ENCODE measurements around the gene PAK1IP1. TPM values are rescaled to one million over a fixed set of nuclear protein-coding genes. Genes with fewer than 3 reads are reported as not detected.

The PAK1IP1 gene
- total and polyA plus RNA-seq, 10 of the 15 experiments (the other 5 are each of a cell fraction or from before 2014, with no cell fraction given): 26.0 to 98.5 (median 47.8) TPM

DNA sequence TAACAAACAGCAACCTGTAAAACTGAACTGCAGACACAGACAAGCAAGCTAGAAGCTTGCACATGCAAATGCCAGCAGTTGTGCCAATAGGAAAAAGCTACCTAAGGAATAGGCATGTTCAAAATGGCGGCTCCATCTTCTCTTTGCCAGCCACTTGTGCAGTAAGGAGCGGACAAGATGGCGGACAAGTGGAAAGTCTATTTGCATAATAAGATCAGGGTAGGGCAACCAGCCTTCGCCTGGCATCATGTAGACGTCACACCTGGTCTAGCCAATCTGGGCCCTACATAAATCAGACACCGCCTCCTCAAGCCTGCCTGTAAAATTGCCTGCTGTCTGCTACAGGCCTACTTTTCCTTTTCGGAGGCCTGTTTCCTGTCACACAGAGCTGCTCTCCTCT, 18.4 kb upstream of the PAK1IP1 start (continued):
- TF ChIP-seq SMARCA5 (IDR thresholded peaks at IDR 0.05) (no peak), CBFB (IDR thresholded peaks at IDR 0.05; ENCODE audit: low read depth) (no peak), ZNF274 (IDR thresholded peaks at IDR 0.05; ENCODE audit: insufficient read depth, insufficient read length) (no peak)

DNA sequence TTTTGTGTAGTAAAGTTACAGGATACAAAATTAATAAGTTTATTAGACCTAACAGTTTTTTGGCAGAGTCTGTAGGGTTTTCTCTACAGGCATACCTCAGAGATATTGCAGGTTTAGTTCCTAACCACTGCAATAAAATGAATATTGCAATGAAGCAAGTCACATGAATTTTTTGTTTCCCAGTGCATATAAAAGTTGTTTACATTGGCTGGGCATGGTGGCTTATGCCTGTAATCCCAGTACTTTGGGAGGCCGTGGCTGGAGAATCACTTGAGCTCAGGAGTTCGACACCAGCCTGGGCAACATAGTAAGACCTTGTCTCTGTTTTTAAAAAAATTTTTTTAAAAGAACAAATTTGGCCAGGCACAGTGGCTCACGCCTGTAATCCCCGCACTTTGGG, 16.3 kb upstream of the PAK1IP1 start:
- H3K9me3 ChIP-seq (replicated peaks; ENCODE audit: control insufficient read depth, insufficient read depth, low read length): no peaks in the 10 kb centered on the region
- in situ Hi-C loops (cut with MboI): no loop called here
- RAD21 ChIA-PET (ENCODE audit: unreplicated experiment): no interaction called here
- H2AFZ ChIP-seq (ENCODE audit: control insufficient read depth, low read depth, low read length): no peak overlapping the region
- H3K4me3 ChIP-seq: no peak overlapping the region
- intact Hi-C loops (cut with micrococcal nuclease; ENCODE audit: unreplicated experiment): no loop called here
- no peaks in the 10 kb centered on the region for H3K36me3 ChIP-seq (ENCODE audit: control insufficient read depth in 2 of 2, insufficient read depth in 2 of 2, low read length in 1 of 2)
- no peak for FAIRE-seq
- no TSS peak for BruUV-seq (replicated peaks)
- no peak overlapping the region for H3K4me2 ChIP-seq (ENCODE audit: control insufficient read depth, insufficient read depth)
- 61% methylated on average over 4 of the region's 4 CpGs for WGBS (ENCODE audit: insufficient coverage, insufficient replicate concordance, low lambda C conversion rate, missing lambda C conversion rate)
- H3K9ac ChIP-seq (ENCODE audit: control insufficient read depth, insufficient read depth, low read length): no peak overlapping the region
- no peak for TF ChIP-seq SIN3A (IDR thresholded peaks at IDR 0.05; ENCODE audit: low read depth, low read length)
- TF ChIP-seq MYC (IDR thresholded peaks at IDR 0.05; ENCODE audit: insufficient read depth, insufficient read length, insufficient replicate concordance, low read length, severe bottlenecking): no peak
- no peak for TF ChIP-seq ZBED1 (IDR thresholded peaks at IDR 0.05; ENCODE audit: borderline replicate concordance)
- TF ChIP-seq SMAD5 (IDR thresholded peaks at IDR 0.05; ENCODE audit: low read depth): no peak
- no peak for TF ChIP-seq ZNF384 (IDR thresholded peaks at IDR 0.05; ENCODE audit: borderline replicate concordance, low read depth, low read length)
- TF ChIP-seq SPI1 (IDR thresholded peaks at IDR 0.05; ENCODE audit: borderline replicate concordance, insufficient read depth, low read depth, low read length): no peak
- no peak for TF ChIP-seq MTA2 (IDR thresholded peaks at IDR 0.05; ENCODE audit: low read depth)
- ATAC-seq: no peak
- H3K27ac ChIP-seq (ENCODE audit: control insufficient read depth, insufficient read depth): no peak overlapping the region
- SMC1A ChIA-PET (ENCODE audit: uncharacterized antibody, unreplicated experiment): no interaction called here
- no peaks in the 10 kb centered on the region for H3K27me3 ChIP-seq (replicated peaks in 1 of 2; ENCODE audit: control insufficient read depth in 2 of 2, insufficient read depth in 2 of 2, low read length in 1 of 2)
- POLR2A ChIA-PET: no interaction called here
- no peaks in the 10 kb centered on the region for H4K20me1 ChIP-seq (ENCODE audit: control insufficient read depth, insufficient read depth)
- CTCF ChIA-PET: no interaction called here
- DNase-seq (ENCODE audit: low read depth, low spot score): no peak
- H3K4me1 ChIP-seq (ENCODE audit: control insufficient read depth, insufficient read depth, low read length): no peaks in the 10 kb centered on the region
- H3K79me2 ChIP-seq (ENCODE audit: control insufficient read depth, insufficient read depth, low read length): no peaks in the 10 kb centered on the region

Data from GM12878 (cell line).